ENCODE results near the gene ANKRD34A.
"Not testable (repeated sequence)": the region's sequence is repeated elsewhere in the genome, so short reads cannot be mapped to it uniquely, and the experiment has no call there.

The ANKRD34A gene

GRCh38 chr1:145946477-145946986 is 17.8 kb downstream of the ANKRD34A start:
- DNase-seq (ENCODE audit: low read depth in 3 of 3): no peak

DNA sequence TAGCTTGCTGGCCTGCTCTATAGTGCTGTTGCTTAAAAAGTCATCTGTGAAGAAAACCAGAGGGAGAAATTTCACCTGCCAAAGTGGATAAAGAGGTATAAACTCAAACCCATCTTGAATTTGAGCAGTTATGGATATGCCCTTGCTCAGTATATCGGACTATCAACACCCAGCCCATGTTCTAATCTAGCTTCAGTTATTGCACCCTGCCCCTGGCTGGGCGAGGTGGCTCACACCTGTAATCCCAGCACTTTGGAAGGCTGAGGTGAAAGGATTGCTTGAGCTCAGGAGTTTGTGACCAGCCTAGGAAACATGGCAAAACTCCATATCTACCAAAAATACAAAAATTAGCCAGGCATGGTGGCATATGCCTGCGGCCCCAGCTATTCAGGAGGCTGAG is 19.8 kb downstream of the ANKRD34A start:
- DNase-seq (ENCODE audit: low read depth in 3 of 3): no peak

GRCh38 chr1:145942871-145943270 is 21.5 kb downstream of the ANKRD34A start:
- no peak for DNase-seq (ENCODE audit: low read depth in 3 of 3)

GRCh38 chr1:145942405-145942804 is 22.0 kb downstream of the ANKRD34A start:
- DNase-seq (ENCODE audit: low read depth in 3 of 3): no peak

- no peak for DNase-seq (ENCODE audit: low read depth in 3 of 3)
Measured at GRCh38 chr1:145937436-145937835, 26.9 kb downstream of the ANKRD34A start.

- DNase-seq (ENCODE audit: low read depth in 3 of 3): no peak
Measured at GRCh38 chr1:145936247-145936646, 28.1 kb downstream of the ANKRD34A start.

- no peak for DNase-seq (ENCODE audit: low read depth in 3 of 3)
Measured at GRCh38 chr1:145935708-145936107, 28.7 kb downstream of the ANKRD34A start.

- not testable (repeated sequence) for DNase-seq (ENCODE audit: low read depth in 3 of 3)
Measured at GRCh38 chr1:145932522-145933009, 31.8 kb downstream of the ANKRD34A start.

DNA sequence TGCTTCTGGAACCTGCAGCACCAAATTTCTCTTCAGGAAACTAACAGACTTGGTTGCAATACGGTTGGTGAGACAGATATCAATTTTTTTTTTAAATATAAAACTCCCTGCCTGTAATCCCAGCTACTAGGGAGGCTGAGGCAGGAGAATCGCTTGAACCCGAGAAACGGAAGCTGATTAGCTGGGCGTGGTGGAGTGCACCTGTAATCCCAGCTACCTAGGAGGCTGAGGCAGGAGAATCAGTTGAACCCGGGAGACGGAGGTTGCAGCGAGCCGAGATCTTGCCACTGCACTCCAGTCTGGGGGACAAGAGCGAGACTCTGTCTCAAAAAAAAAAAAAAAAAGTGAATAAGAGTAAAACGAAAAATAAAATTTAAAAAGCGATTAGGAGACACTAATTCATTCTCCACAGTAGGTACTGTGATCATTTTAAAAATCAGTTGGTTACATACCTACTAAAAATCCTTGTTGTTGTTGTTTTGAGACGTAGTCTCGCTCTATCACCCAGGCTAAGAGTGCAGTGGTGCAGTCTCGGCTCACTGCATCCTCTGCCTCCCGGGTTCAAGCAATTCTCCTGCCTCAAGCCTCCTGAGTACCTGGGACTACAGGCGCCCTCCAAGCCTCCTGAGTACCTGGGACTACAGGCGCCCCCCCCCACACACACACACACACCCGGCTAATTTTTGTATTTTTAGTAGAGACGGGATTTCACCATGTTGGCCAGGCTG is 36.3 kb downstream of the ANKRD34A start:
- no peak for DNase-seq (ENCODE audit: low read depth in 3 of 3)

- DNase-seq (ENCODE audit: low read depth in 3 of 3): peak; percentile 65 to 92 (median 90)
Measured at GRCh38 chr1:145927063-145927886, 37.1 kb downstream of the ANKRD34A start, which contains the start of gene RBM8A. Gene RBM8A, minus strand, starts transcription at chr1:145927484. Its CDS starts 58 bp downstream, at chr1:145927426.

DNA sequence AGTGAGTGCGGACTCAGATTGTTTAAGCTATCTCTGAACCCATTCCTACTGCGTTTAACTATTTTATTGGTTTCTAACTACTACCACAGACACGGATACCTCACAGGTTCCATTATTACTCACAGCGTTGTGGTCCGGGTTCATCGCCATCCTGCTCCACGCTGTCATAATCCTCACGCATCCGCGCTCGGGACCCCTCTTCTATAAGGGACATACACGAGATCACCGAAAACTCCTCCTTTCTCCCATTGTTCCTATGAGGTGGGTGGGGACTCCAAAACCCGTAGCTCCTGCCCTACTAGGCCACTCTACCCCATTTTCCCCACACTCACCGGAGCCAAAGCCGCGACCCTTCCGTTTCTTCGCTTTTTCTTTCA is 37.7 kb downstream of the ANKRD34A start:
- DNase-seq (ENCODE audit: low read depth in 3 of 3): no peak

GRCh38 chr1:145922266-145922665 is 42.1 kb downstream of the ANKRD34A start:
- DNase-seq (ENCODE audit: low read depth in 3 of 3): no peak

- not testable (repeated sequence) for DNase-seq (ENCODE audit: low read depth in 3 of 3)
Measured at GRCh38 chr1:145920297-145920696, 44.1 kb downstream of the ANKRD34A start.

- no peak for DNase-seq (ENCODE audit: low read depth in 3 of 3)
Measured at GRCh38 chr1:145918992-145919939, 45.1 kb downstream of the ANKRD34A start.

DNA sequence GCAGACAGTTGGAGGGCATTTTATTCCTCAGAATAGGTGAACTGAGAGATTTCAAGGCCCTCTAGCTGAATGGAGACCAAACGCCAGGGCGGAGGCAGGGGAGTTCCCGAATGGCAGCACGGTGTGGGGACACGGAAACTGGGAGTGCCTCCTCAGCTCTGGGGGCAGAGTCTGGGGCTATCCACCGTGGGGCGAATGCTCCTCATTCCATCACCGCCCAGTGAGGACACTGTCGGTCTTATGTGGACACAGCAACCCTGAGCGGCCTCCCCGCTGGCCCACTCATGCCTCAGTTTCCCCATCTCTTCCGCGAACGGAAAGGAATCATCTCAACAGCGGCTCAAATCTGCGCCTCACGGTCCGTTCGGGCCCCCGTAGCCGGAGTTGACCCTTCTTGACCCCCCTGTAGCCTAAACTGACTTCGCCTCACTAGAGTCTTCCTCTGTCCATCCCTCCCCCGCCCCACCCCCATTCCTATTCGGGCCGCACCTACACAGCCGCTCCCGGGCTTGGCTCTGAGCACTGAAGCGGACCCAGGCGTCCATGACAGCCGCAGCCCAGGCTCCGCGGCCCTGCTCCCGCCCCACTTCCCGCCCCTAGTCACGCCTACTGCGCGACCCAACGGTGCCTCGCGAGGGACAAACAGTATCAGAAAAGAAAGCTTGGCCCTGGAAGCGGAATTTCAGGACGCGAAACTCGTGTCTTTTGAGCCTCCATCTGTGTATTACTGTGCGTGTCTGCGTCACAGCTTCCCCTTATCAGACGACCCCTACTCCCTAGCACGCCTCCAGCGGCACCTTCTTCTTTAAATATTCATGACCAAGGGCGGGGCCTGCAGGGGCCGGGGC is 46.0 kb downstream of the ANKRD34A start, which contains the start of gene PEX11B:
TSS of gene PEX11B (minus strand) at position 574 of the 848 bp plus-strand sequence. CDS start at position 545, 29 bp downstream.
- peak; percentile 83 to 87 (median 86) for DNase-seq (ENCODE audit: low read depth in 3 of 3)

GRCh38 chr1:145917595-145917994 is 46.8 kb downstream of the ANKRD34A start:
- no peak for DNase-seq (ENCODE audit: low read depth in 3 of 3)

- no peak for DNase-seq (ENCODE audit: low read depth in 3 of 3)
Measured at GRCh38 chr1:145916745-145917144, 47.6 kb downstream of the ANKRD34A start.

DNA sequence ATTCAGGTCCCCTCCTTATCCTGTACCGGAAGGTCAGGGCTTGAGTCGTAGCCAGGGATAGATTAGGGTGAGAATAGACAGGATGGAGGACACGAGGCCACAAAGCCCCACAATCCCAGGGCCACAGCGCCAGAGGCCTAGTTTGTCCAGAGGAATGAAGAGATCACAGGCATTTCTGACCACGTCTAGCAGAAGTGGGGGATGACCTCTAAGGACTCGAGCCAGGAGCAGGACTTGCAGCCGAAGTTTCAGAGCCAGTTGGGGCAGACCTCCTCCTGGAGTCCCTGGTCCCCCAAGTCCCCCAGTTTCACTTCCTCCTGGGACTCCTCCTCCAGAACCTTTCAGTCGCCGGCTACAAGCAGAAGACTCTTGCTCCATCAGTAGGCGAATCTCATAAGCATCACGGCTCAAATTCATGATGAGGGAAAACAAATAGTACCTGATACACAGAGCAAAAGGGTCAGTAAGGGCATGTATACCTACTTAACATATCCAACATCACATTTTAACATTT is 52.2 kb downstream of the ANKRD34A start:
- no peak for DNase-seq (ENCODE audit: low read depth in 3 of 3)

Data from stimulated activated CD4-positive, alpha-beta T cell treated with anti-CD3 and anti-CD28 coated beads, TNF-alpha, amount 100 ng/mL, for 4 hours (primary cell).